GM12878 (cell line): ENCODE measurements around the gene BLNK. TPM values are rescaled to one million over a fixed set of nuclear protein-coding genes. Genes with fewer than 3 reads are reported as not detected.

Source experiments
- BMI1 ChIP-seq: fragments of 450-650 bp; IDR thresholded peaks from 2 replicates; pipeline ENCODE4 v1.6.1; 2016; ENCODE audit warnings: mild to moderate bottlenecking, moderate library complexity, borderline replicate concordance
- CREB1 ChIP-seq: IDR thresholded peaks from 2 replicates; pipeline ENCODE4 v1.6.1; 2012; ENCODE audit warnings: low read depth, mild to moderate bottlenecking, inconsistent platforms
- DPF2 ChIP-seq: fragments of 450-650 bp; IDR thresholded peaks from 2 replicates; pipeline ENCODE4 v1.6.1; 2017; ENCODE audit warnings: mild to moderate bottlenecking
- EED ChIP-seq: sonication (generic); IDR thresholded peaks from 2 replicates; pipeline ENCODE4 v1.6.1; 2016; ENCODE audit warnings: antibody characterized with exemption, low read depth
- IKZF2 ChIP-seq, 2 experiments: fragments of 450-650 bp; IDR thresholded peaks; 2 replicates each; pipeline ENCODE4 v1.6.1; 2017; ENCODE audit warnings: mild to moderate bottlenecking in 2 of 2, moderate library complexity in 2 of 2
- MTA2 ChIP-seq: fragments of 450-650 bp; IDR thresholded peaks from 2 replicates; pipeline ENCODE4 v1.6.1; 2016; ENCODE audit warnings: low read depth, mild to moderate bottlenecking, moderate library complexity
- SMARCA5 ChIP-seq: fragments of 450-650 bp; IDR thresholded peaks from 2 replicates; pipeline ENCODE4 v1.6.1; 2017; ENCODE audit warnings: mild to moderate bottlenecking
- WRNIP1 ChIP-seq: IDR thresholded peaks from 2 replicates; pipeline ENCODE4 v1.6.1; 2011; ENCODE audit warnings: low read depth, low read length, improper control_type of control experiment, borderline replicate concordance
- ZBTB40 ChIP-seq: fragments of 450-650 bp; IDR thresholded peaks from 2 replicates; pipeline ENCODE4 v1.6.1; 2016; ENCODE audit warnings: mild to moderate bottlenecking, moderate library complexity, borderline replicate concordance
- polyA plus RNA-seq, 11 experiments: library from polyadenylated mRNA; depleted of rRNA in 4 of 11; unstranded in 6 of 11; stranded (reverse) in 5 of 11; fragments of >200 nt; fragmentation: Nextera tagmentation in 4 of 11; fragmentation: Illumina TruSeq in 1 of 11; extraction: Ambion mirVana in 4 of 11; extraction: Trizol in 1 of 11; gene quantifications; 1 replicate in 1 of 11; 2 replicates in 10 of 11; pipeline versions ENCODE4 v1.2.1 to v1.2.3, GENCODE V29; 2011 to 2016; ENCODE audit warnings: inconsistent platforms in 2 of 11, missing spikeins in 2 of 11, low read depth in 1 of 11
- total RNA-seq, 4 experiments: library from RNA; depleted of rRNA in 3 of 4; stranded (reverse); fragments of >200 nt in 3 of 4; fragmentation: Illumina TruSeq in 1 of 4; extraction: Trizol in 1 of 4; gene quantifications; 2 replicates each; pipeline versions ENCODE4 v1.2.1 to v1.2.3, GENCODE V29; 2013 to 2021
- TF ChIP-seq, protein P1 (sequence below): IDR thresholded peaks from 2 replicates; pipeline ENCODE4 v1.6.1; 2012; ENCODE audit warnings: low read depth, low read length, improper control_type of control experiment
- TF ChIP-seq, protein P2 (sequence below): fragments of 450-650 bp; IDR thresholded peaks from 2 replicates; pipeline ENCODE4 v1.6.1; 2016; ENCODE audit warnings: mild to moderate bottlenecking

Gene BLNK
- total and polyA plus RNA-seq, 10 of the 15 experiments (the other 5 are each of a cell fraction or from before 2014, with no cell fraction given): 79.5 to 201 (median 139) TPM

DNA sequence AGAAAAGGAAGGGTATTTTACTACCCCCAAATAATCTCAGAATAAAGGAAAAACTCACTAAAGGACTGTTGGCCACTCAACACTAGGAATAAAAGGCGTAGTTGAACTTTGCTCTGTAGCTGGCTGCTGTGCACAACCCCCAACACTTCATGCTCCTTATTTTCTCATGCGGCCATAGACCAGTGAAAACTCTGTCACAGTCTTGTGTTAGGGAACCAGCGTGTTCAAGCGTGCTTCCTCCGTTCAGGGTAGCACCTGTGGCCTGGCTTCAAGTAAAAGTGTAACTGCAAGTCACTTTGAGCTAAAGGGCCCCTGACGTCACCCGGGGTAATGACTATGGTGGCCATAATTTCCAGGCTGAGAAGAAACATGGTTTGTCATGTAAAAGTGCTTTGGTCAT, 27.0 kb downstream of the BLNK start (continued):
- peak; percentile 59; the same call in 1 of the 2 replicates for TF ChIP-seq EED
- TF ChIP-seq DPF2: 0 out of 2 replicates have a peak, but pooled peaks have one; percentile 66
- no peak for TF ChIP-seq SMARCA5
- 0 out of 2 replicates have a peak, but pooled peaks have one; percentile 20 for TF ChIP-seq BMI1
- no peak for TF ChIP-seq ZBTB40
- TF ChIP-seq, protein P1, sequence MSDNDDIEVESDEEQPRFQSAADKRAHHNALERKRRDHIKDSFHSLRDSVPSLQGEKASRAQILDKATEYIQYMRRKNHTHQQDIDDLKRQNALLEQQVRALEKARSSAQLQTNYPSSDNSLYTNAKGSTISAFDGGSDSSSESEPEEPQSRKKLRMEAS: peak; percentile 56; the same call in 1 of the 2 replicates
- TF ChIP-seq IKZF2 (IDR thresholded peaks at IDR 0.05): peak; percentile 71 to 74; a peak in 2 of 4 replicates
- TF ChIP-seq, protein P2, sequence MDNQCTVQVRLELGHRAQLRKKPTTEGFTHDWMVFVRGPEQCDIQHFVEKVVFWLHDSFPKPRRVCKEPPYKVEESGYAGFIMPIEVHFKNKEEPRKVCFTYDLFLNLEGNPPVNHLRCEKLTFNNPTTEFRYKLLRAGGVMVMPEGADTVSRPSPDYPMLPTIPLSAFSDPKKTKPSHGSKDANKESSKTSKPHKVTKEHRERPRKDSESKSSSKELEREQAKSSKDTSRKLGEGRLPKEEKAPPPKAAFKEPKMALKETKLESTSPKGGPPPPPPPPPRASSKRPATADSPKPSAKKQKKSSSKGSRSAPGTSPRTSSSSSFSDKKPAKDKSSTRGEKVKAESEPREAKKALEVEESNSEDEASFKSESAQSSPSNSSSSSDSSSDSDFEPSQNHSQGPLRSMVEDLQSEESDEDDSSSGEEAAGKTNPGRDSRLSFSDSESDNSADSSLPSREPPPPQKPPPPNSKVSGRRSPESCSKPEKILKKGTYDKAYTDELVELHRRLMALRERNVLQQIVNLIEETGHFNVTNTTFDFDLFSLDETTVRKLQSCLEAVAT: peak; percentile 63; the same call in 1 of the 2 replicates
- peak; percentile 93 for TF ChIP-seq CREB1
- TF ChIP-seq WRNIP1: peak; percentile 58; the same call in 1 of the 2 replicates
- peak; percentile 73 for TF ChIP-seq MTA2
